Measurements from ENCODE around the gene BNIP2. TPM values are rescaled to one million over a fixed set of nuclear protein-coding genes. Genes with fewer than 3 reads are reported as not detected.

Gene BNIP2
- total RNA-seq, 1 experiment from 2014 or later: 43.5 TPM

- H3K18ac ChIP-seq (ENCODE audit: insufficient read length, low read depth, low read length): no peak overlapping the region
- WGBS (ENCODE audit: extremely low coverage, insufficient read length, low lambda C conversion rate): no CpG with 5 or more reads among the region's 3 CpGs
- no peak overlapping the region for H3K56ac ChIP-seq (ENCODE audit: insufficient read length, low read depth, low read length)
- H3K27me3 Mint-ChIP-seq (ENCODE audit: low read depth): peaks cover 2% of the 10 kb centered on the region; the same call in 1 of the 2 replicates
- no peak for TF ChIP-seq CTCF (conservative IDR thresholded peaks at IDR 0.05)
- H3K27ac Mint-ChIP-seq: no peak overlapping the region
- no peak overlapping the region for H2BK15ac ChIP-seq (ENCODE audit: low read depth, low read length)
- H3K79me2 ChIP-seq (ENCODE audit: insufficient read depth, low read length): no peaks in the 10 kb centered on the region
- H3K4me1 Mint-ChIP-seq: peaks cover 3 to 4% of the 10 kb centered on the region in 2 experiments; a peak in 3 of 4 replicates
- H3K9me3 ChIP-seq (ENCODE audit: control insufficient read depth, low read depth, low read length): no peaks in the 10 kb centered on the region
- DNase-seq: no peak
- no peak overlapping the region for H3K4me2 ChIP-seq (ENCODE audit: insufficient read depth, insufficient read length, low read length)
- no peak overlapping the region for H3K14ac ChIP-seq (ENCODE audit: insufficient read depth, low read length)
- peaks cover 5 to 31% (median 17%) of the 10 kb centered on the region in 3 experiments; a peak in 6 of 7 replicates for H3K36me3 Mint-ChIP-seq (ENCODE audit: insufficient read depth in 1 of 3, low read depth in 3 of 3)
- H2AK5ac ChIP-seq (ENCODE audit: insufficient read length, low read length): no peak overlapping the region
- H3K27me3 ChIP-seq (ENCODE audit: insufficient read depth, low read length): no peaks in the 10 kb centered on the region
- no peak overlapping the region for H2AFZ ChIP-seq (ENCODE audit: low read length)
- H3K79me1 ChIP-seq (ENCODE audit: insufficient read depth, low read depth, low read length, poor library complexity, severe bottlenecking): no peaks in the 10 kb centered on the region
- no peak overlapping the region for H4K5ac ChIP-seq (ENCODE audit: insufficient read length, low read depth, low read length)
- no peaks in the 10 kb centered on the region for H3K4me1 ChIP-seq (ENCODE audit: insufficient read depth, low read length)
- no peak overlapping the region for H3K4ac ChIP-seq (ENCODE audit: low read depth, low read length)
- no peaks in the 10 kb centered on the region for H4K20me1 ChIP-seq (ENCODE audit: control insufficient read depth, insufficient read depth, insufficient read length)
- H2BK12ac ChIP-seq (ENCODE audit: insufficient read length, low read depth, low read length): no peak overlapping the region
- no peak overlapping the region for H2BK5ac ChIP-seq (ENCODE audit: insufficient read length, low read length)
- H3K27ac ChIP-seq (ENCODE audit: insufficient read length, low read depth, low read length): no peak overlapping the region
- H4K91ac ChIP-seq (ENCODE audit: insufficient read length, low read depth, low read length): no peak overlapping the region
- no peak overlapping the region for H3T11ph ChIP-seq (ENCODE audit: low read length)
- no peak overlapping the region for H3K23ac ChIP-seq (ENCODE audit: insufficient read length, low read depth, low read length)
- H3K9ac ChIP-seq (ENCODE audit: extremely low read depth, insufficient read length, low read length): no peak overlapping the region
- H3K4me3 Mint-ChIP-seq: no peak overlapping the region
- no peak overlapping the region for H2BK20ac ChIP-seq (ENCODE audit: low read depth, low read length, poor library complexity, severe bottlenecking)
- no peak overlapping the region for H4K8ac ChIP-seq (replicated peaks; ENCODE audit: insufficient read length, low read depth, low read length)
- H3K9me3 Mint-ChIP-seq: no peaks in the 10 kb centered on the region
- no peaks in the 10 kb centered on the region for H3K23me2 ChIP-seq (ENCODE audit: insufficient read length, low read depth, low read length, poor library complexity, severe bottlenecking)
- H2BK120ac ChIP-seq (ENCODE audit: low read depth, low read length, poor library complexity, severe bottlenecking): no peak overlapping the region
These were observed 52.9 kb downstream of the BNIP2 start for GRCh38 chr15:59636184-59636583.
